Measurements from ENCODE around the gene TNFRSF17. TPM values are rescaled to one million over a fixed set of nuclear protein-coding genes. Genes with fewer than 3 reads are reported as not detected.

TNFRSF17 gene
- total and polyA plus RNA-seq, 2 of the 8 experiments (the other 6 are each of a cell fraction or from before 2014, with no cell fraction given), result not detected

DNA sequence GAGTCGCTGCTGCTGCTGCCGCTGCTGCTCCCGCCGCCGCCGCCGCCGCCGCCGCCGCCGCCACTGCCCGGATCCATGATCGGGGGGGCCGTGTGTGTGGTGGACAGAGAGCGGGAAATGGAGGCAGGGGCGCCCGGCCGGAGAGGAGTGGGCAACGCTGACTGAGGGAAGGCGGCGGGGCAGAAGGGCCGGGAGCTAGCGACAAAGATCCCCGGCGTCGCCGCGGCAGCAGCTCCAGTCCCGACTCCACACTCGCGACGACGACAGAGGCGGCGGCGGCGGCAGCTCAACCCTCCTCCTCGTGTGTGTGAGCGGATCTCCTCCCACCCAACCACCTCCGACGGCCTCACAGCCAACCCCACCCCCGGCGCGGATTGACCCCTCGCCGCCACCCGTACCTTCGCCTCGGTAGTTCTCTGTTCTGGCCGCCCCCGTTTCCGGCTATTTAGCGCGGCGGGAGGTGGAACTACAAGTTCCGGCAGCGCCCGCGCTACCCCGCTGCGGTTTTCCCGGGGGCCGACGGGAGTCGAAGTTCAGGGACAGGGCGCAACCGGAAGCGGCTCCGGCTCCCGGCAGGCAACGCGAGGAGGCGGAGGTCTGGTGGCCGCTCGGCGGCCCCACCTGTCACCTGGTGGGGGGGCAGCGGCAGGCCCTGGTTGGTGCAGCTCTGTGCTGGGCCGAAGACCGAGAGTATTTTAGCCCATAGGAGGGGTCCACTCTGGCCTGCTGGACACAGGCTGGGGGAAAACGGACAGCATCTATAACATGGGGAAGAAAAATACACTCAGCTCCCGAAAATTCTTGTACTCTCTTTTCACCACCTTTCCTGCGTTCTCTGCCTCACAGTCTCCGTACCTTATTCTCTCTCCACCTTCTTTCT lies 49.1 kb upstream of the TNFRSF17 start, which contains the start of gene GSPT1 (continued):
- peak; percentile 66; the same call in 1 of the 2 replicates for TF ChIP-seq SP4 (IDR thresholded peaks at IDR 0.05; ENCODE audit: low read length)

Measured in H1 (cell line).